H9 (cell line): ENCODE data around the gene CDC37L1. TPM values are rescaled to one million over a fixed set of nuclear protein-coding genes. Genes with fewer than 3 reads are reported as not detected.

Experiments
- DNase-seq: peaks from one replicate; pipeline ENCODE4 v3.0.0-alpha.2; 2017
- H2AFZ ChIP-seq: one replicate; pipeline ENCODE4 v1.6.1; 2013; ENCODE audit warnings: mild to moderate bottlenecking, low read length, control low read depth, moderate library complexity
- H2AK5ac ChIP-seq: 2 replicates; pipeline ENCODE4 v1.6.1; 2013; ENCODE audit warnings: low read length, control low read depth, mixed read lengths; ENCODE audit not compliant: insufficient read length
- H2BK120ac ChIP-seq: one replicate; pipeline ENCODE4 v1.6.1; 2013; ENCODE audit warnings: low read depth, mild to moderate bottlenecking, low read length, control low read depth, inconsistent platforms; ENCODE audit not compliant: poor library complexity, severe bottlenecking
- H2BK12ac ChIP-seq: 2 replicates; pipeline ENCODE4 v1.6.1; 2013; ENCODE audit warnings: low read length, control low read depth, mixed read lengths, low read depth; ENCODE audit not compliant: insufficient read length
- H2BK15ac ChIP-seq: 2 replicates; pipeline ENCODE4 v1.6.1; 2013; ENCODE audit warnings: low read depth, low read length, control low read depth
- H2BK20ac ChIP-seq: one replicate; pipeline ENCODE4 v1.6.1; 2013; ENCODE audit warnings: low read depth, mild to moderate bottlenecking, low read length, control low read depth, inconsistent platforms; ENCODE audit not compliant: poor library complexity, severe bottlenecking
- H2BK5ac ChIP-seq: 2 replicates; pipeline ENCODE4 v1.6.1; 2013; ENCODE audit warnings: low read length, control low read depth, mixed read lengths; ENCODE audit not compliant: insufficient read length
- H3K14ac ChIP-seq: 2 replicates; pipeline ENCODE4 v1.6.1; 2013; ENCODE audit warnings: low read length, control low read depth; ENCODE audit not compliant: insufficient read depth
- H3K18ac ChIP-seq: 2 replicates; pipeline ENCODE4 v1.6.1; 2013; ENCODE audit warnings: low read depth, mild to moderate bottlenecking, mixed read lengths, low read length, control low read depth; ENCODE audit not compliant: insufficient read length
- H3K23ac ChIP-seq: 2 replicates; pipeline ENCODE4 v1.6.1; 2013; ENCODE audit warnings: low read length, control low read depth, mixed read lengths, low read depth; ENCODE audit not compliant: insufficient read length
- H3K23me2 ChIP-seq: 2 replicates; pipeline ENCODE4 v1.6.1; 2013; ENCODE audit warnings: low read depth, mild to moderate bottlenecking, mixed read lengths, low read length, control low read depth; ENCODE audit not compliant: insufficient read length, poor library complexity, severe bottlenecking
- H3K27ac ChIP-seq: 2 replicates; pipeline ENCODE4 v1.5.1; 2013; ENCODE audit warnings: low read length, control low read depth, mixed read lengths, low read depth; ENCODE audit not compliant: insufficient read length
- H3K27me3 ChIP-seq: 2 replicates; pipeline ENCODE4 v1.6.1; 2013; ENCODE audit warnings: low read length, control low read depth, inconsistent platforms; ENCODE audit not compliant: insufficient read depth
- H3K4ac ChIP-seq: 2 replicates; pipeline ENCODE4 v1.6.1; 2013; ENCODE audit warnings: low read depth, mild to moderate bottlenecking, control low read depth, inconsistent platforms, low read length, moderate library complexity
- H3K4me1 ChIP-seq: 2 replicates; pipeline ENCODE4 v1.6.1; 2013; ENCODE audit warnings: low read length, control low read depth, inconsistent platforms; ENCODE audit not compliant: insufficient read depth
- H3K4me2 ChIP-seq: 2 replicates; pipeline ENCODE4 v1.6.1; 2013; ENCODE audit warnings: low read length, control low read depth, mixed read lengths; ENCODE audit not compliant: insufficient read length, insufficient read depth
- H3K56ac ChIP-seq: 2 replicates; pipeline ENCODE4 v1.6.1; 2013; ENCODE audit warnings: low read depth, mild to moderate bottlenecking, mixed read lengths, low read length, control low read depth; ENCODE audit not compliant: insufficient read length
- H3K79me1 ChIP-seq: 2 replicates; pipeline ENCODE4 v1.6.1; 2013; ENCODE audit warnings: low read depth, mild to moderate bottlenecking, moderate library complexity, low read length, control low read depth, inconsistent platforms; ENCODE audit not compliant: insufficient read depth, poor library complexity, severe bottlenecking
- H3K79me2 ChIP-seq: 2 replicates; pipeline ENCODE4 v1.6.1; 2013; ENCODE audit warnings: low read length, control low read depth, inconsistent platforms; ENCODE audit not compliant: insufficient read depth
- H3K9ac ChIP-seq: 2 replicates; pipeline ENCODE4 v1.6.1; 2013; ENCODE audit warnings: low read length, control low read depth, mixed read lengths; ENCODE audit not compliant: insufficient read length; ENCODE audit errors: extremely low read depth
- H3K9me3 ChIP-seq: one replicate; pipeline ENCODE4 v1.6.1; 2013; ENCODE audit warnings: low read depth, low read length, inconsistent platforms; ENCODE audit not compliant: control insufficient read depth
- H3T11ph ChIP-seq: one replicate; pipeline ENCODE4 v1.6.1; 2013; ENCODE audit warnings: mild to moderate bottlenecking, low read length, control low read depth, inconsistent platforms
- H4K20me1 ChIP-seq: one replicate; pipeline ENCODE4 v1.6.1; 2013; ENCODE audit not compliant: control insufficient read depth, insufficient read length, insufficient read depth
- H4K5ac ChIP-seq: 2 replicates; pipeline ENCODE4 v1.6.1; 2013; ENCODE audit warnings: low read depth, mild to moderate bottlenecking, mixed read lengths, low read length, control low read depth; ENCODE audit not compliant: insufficient read length
- H4K8ac ChIP-seq: replicated peaks from 2 replicates; pipeline ENCODE4 v1.6.1; 2013; ENCODE audit warnings: low read length, control low read depth, mixed read lengths, low read depth; ENCODE audit not compliant: insufficient read length
- H4K91ac ChIP-seq: 2 replicates; pipeline ENCODE4 v1.6.1; 2013; ENCODE audit warnings: low read depth, mild to moderate bottlenecking, moderate library complexity, mixed read lengths, low read length, control low read depth; ENCODE audit not compliant: insufficient read length
- H3K27ac Mint-ChIP-seq, 3 experiments: 2 replicates in 2 of 3; 3 replicates in 1 of 3; pipeline ENCODE4 v1.8.0; 2020 to 2021; ENCODE audit warnings: mixed read lengths in 3 of 3, mild to moderate bottlenecking in 1 of 3, moderate library complexity in 1 of 3
- H3K27me3 Mint-ChIP-seq: 2 replicates; pipeline ENCODE4 v1.8.0; 2021; ENCODE audit warnings: low read depth, mild to moderate bottlenecking, moderate library complexity, mixed read lengths
- H3K36me3 Mint-ChIP-seq, 3 experiments: 2 replicates in 2 of 3; 3 replicates in 1 of 3; pipeline ENCODE4 v1.8.0; 2020 to 2021; ENCODE audit warnings: low read depth in 3 of 3, mixed read lengths in 3 of 3; ENCODE audit not compliant: insufficient read depth in 1 of 3
- H3K4me1 Mint-ChIP-seq, 2 experiments: 2 replicates each; pipeline ENCODE4 v1.8.0; 2020; ENCODE audit warnings: mixed read lengths in 2 of 2
- H3K4me3 Mint-ChIP-seq, 2 experiments: 2 replicates in 1 of 2; 3 replicates in 1 of 2; pipeline ENCODE4 v1.8.0; 2020 to 2021; ENCODE audit warnings: mild to moderate bottlenecking in 2 of 2, mixed read lengths in 2 of 2, moderate library complexity in 1 of 2
- H3K9me3 Mint-ChIP-seq, 2 experiments: 2 replicates in 1 of 2; 3 replicates in 1 of 2; pipeline ENCODE4 v1.8.0; 2020; ENCODE audit warnings: mild to moderate bottlenecking in 2 of 2, mixed read lengths in 2 of 2, moderate library complexity in 1 of 2
- CTCF ChIP-seq: fragments of 200-600 bp; sonication (generic); conservative IDR thresholded peaks from 3 replicates; pipeline ENCODE4 v1.8.0; 2021; ENCODE audit warnings: antibody characterized with exemption, mild to moderate bottlenecking
- WGBS: extraction: QIAGEN DNeasy Blood & Tissue Kit; methylation state at CpG from one replicate; pipeline ENCODE4 v1.1.7; 2013; ENCODE audit warnings: missing lambda C conversion rate, low lambda C conversion rate, mixed read lengths; ENCODE audit not compliant: insufficient read length; ENCODE audit errors: extremely low coverage; 5-methylcytosine and 5-hydroxymethylcytosine counted together
- total RNA-seq: library from RNA; stranded (reverse); gene quantifications from 2 replicates; pipeline ENCODE4 v1.2.1, GENCODE V29; 2021

The CDC37L1 gene
- total RNA-seq, 1 experiment from 2014 or later = 17.6 TPM

- peaks cover 0 to 2% of the 10 kb centered on the region in 2 experiments; a peak in 1 of 4 replicates for H3K4me1 Mint-ChIP-seq
- 0 out of 2 replicates have a peak, but pooled peaks cover 1% of the 10 kb centered on the region for H3K79me2 ChIP-seq
- peaks cover 6 to 20% (median 20%) of the 10 kb centered on the region in 3 experiments; a peak in 5 of 7 replicates for H3K36me3 Mint-ChIP-seq
- H3K56ac ChIP-seq = no peak overlapping the region
- H2BK20ac ChIP-seq = no peak overlapping the region
- no peak overlapping the region for H4K8ac ChIP-seq
- no peak overlapping the region for H2BK5ac ChIP-seq
- H2BK15ac ChIP-seq = no peak overlapping the region
- no peak overlapping the region for H3K18ac ChIP-seq
- no peak overlapping the region for H3K4me3 Mint-ChIP-seq
- no peaks in the 10 kb centered on the region for H3K4me1 ChIP-seq
- no peaks in the 10 kb centered on the region for H3K9me3 Mint-ChIP-seq
- DNase-seq = no peak
- H3K79me1 ChIP-seq = no peaks in the 10 kb centered on the region
- H2AK5ac ChIP-seq = no peak overlapping the region
- no peak overlapping the region for H3K23ac ChIP-seq
- no peaks in the 10 kb centered on the region for H3K27me3 Mint-ChIP-seq
- H3K23me2 ChIP-seq = no peaks in the 10 kb centered on the region
- no peak overlapping the region for H3K9ac ChIP-seq
- no peaks in the 10 kb centered on the region for H4K20me1 ChIP-seq
- no peak overlapping the region for H3K27ac ChIP-seq
- H4K91ac ChIP-seq = no peak overlapping the region
- H2BK12ac ChIP-seq = no peak overlapping the region
- no peak for TF ChIP-seq CTCF
- no peak overlapping the region for H3K27ac Mint-ChIP-seq
- H2AFZ ChIP-seq = no peak overlapping the region
- no peak overlapping the region for H2BK120ac ChIP-seq
- H3K4ac ChIP-seq = no peak overlapping the region
- no peak overlapping the region for H3K14ac ChIP-seq
- no peak overlapping the region for H4K5ac ChIP-seq
- no peaks in the 10 kb centered on the region for H3K9me3 ChIP-seq
- no peak overlapping the region for H3T11ph ChIP-seq
- no CpG with 5 or more reads among the region's 3 CpGs for WGBS
- H3K4me2 ChIP-seq = no peak overlapping the region
- H3K27me3 ChIP-seq = no peaks in the 10 kb centered on the region
Observed at GRCh38 chr9:4691795-4692194, 12.4 kb downstream of the CDC37L1 start.
